Cardiac muscle cell (in vitro differentiated cells and primary cell): ENCODE measurements around the gene PNMA8A. TPM values are rescaled to one million over a fixed set of nuclear protein-coding genes. Genes with fewer than 3 reads are reported as not detected.
A peak's percentile ranks its signal among the peaks of the same experiment; 100 is the strongest.

Experiments
- DNase-seq, 2 donors: peaks; one replicate each; pipeline versions ENCODE4 v3.0.0 to v3.0.0-alpha.2; 2010 to 2017; ENCODE audit warnings: low read depth in 1 of 2, low spot score in 1 of 2
- H3K27ac ChIP-seq: fragments of 200-600 bp; sonication (generic); 2 replicates; pipeline ENCODE4 v1.5.1; 2016
- H3K27me3 ChIP-seq: fragments of 200-600 bp; sonication (generic); 2 replicates; pipeline ENCODE4 v1.6.0; 2016; ENCODE audit warnings: control low read depth
- H3K36me3 ChIP-seq: fragments of 200-600 bp; sonication (generic); 2 replicates; pipeline ENCODE4 v1.5.1; 2016; ENCODE audit warnings: control low read depth
- H3K4me1 ChIP-seq: fragments of 200-600 bp; sonication (generic); 2 replicates; pipeline ENCODE4 v1.8.1; 2017; ENCODE audit warnings: low read depth, mild to moderate bottlenecking, mixed run types
- H3K4me3 ChIP-seq: fragments of 200-600 bp; sonication (generic); 2 replicates; pipeline ENCODE4 v1.5.1; 2016; ENCODE audit warnings: mild to moderate bottlenecking
- H3K9me3 ChIP-seq: fragments of 200-600 bp; sonication (generic); 2 replicates; pipeline ENCODE4 v1.5.1; 2017; ENCODE audit warnings: low read depth, mild to moderate bottlenecking, control low read depth
- CTCF ChIP-seq: IDR thresholded peaks from 2 replicates; pipeline ENCODE4 v1.5.1; 2012; ENCODE audit warnings: low read depth, mild to moderate bottlenecking, low read length
- polyA plus RNA-seq: library from polyadenylated mRNA; unstranded; fragments of >200 nt; fragmentation: Nextera tagmentation; extraction: Ambion mirVana; gene quantifications from 2 replicates; pipeline ENCODE4 v1.2.1, GENCODE V29; 2016
- total RNA-seq: library from RNA; depleted of rRNA; stranded (reverse); fragments of >200 nt; gene quantifications from 2 replicates; pipeline ENCODE4 v1.2.3, GENCODE V29; 2016

The PNMA8A gene
- total and polyA plus RNA-seq, 2 experiments from 2014 or later = 38.3 to 67.8 TPM

GRCh38 chr19:46466536-46467196 is 4.7 kb downstream of the PNMA8A start:
- H3K27ac ChIP-seq = no peak overlapping the region
- H3K4me1 ChIP-seq = peaks cover 10% of the 10 kb centered on the region
- no peak overlapping the region for H3K4me3 ChIP-seq
- no peak for TF ChIP-seq CTCF
- peak in 1 of 2 donors; percentile 89 for DNase-seq
- H3K36me3 ChIP-seq = peaks cover 21% of the 10 kb centered on the region
- H3K27me3 ChIP-seq = no peaks in the 10 kb centered on the region
- no peaks in the 10 kb centered on the region for H3K9me3 ChIP-seq

- no peaks in the 10 kb centered on the region for H3K9me3 ChIP-seq
- no peak overlapping the region for H3K4me3 ChIP-seq
- H3K36me3 ChIP-seq = peaks cover 21% of the 10 kb centered on the region
- no peak for TF ChIP-seq CTCF
- H3K27ac ChIP-seq = no peak overlapping the region
- H3K27me3 ChIP-seq = no peaks in the 10 kb centered on the region
- H3K4me1 ChIP-seq = no peaks in the 10 kb centered on the region
- no peak for DNase-seq
These were observed 7.8 kb downstream of the PNMA8A start for GRCh38 chr19:46463516-46463915.

GRCh38 chr19:46461537-46461936 is 9.8 kb downstream of the PNMA8A start:
- Histone ChIP-seq H3K27me3 (no peaks in the 10 kb centered on the region), H3K36me3 (peaks cover 3% of the 10 kb centered on the region), H3K27ac (no peak overlapping the region), H3K9me3 (no peaks in the 10 kb centered on the region), H3K4me1 (no peaks in the 10 kb centered on the region), H3K4me3 (no peak overlapping the region)
- no peak for TF ChIP-seq CTCF
- no peak for DNase-seq

GRCh38 chr19:46460981-46461380 is 10.4 kb downstream of the PNMA8A start:
- Histone ChIP-seq H3K9me3 (no peaks in the 10 kb centered on the region), H3K27ac (no peak overlapping the region)
- TF ChIP-seq CTCF = no peak

GRCh38 chr19:46460055-46460454 is 11.3 kb downstream of the PNMA8A start:
- H3K36me3 ChIP-seq = no peaks in the 10 kb centered on the region
- H3K4me1 ChIP-seq = no peaks in the 10 kb centered on the region
- no peak overlapping the region for H3K27ac ChIP-seq
- no peak overlapping the region for H3K4me3 ChIP-seq
- no peak for DNase-seq
- no peaks in the 10 kb centered on the region for H3K9me3 ChIP-seq
- no peak for TF ChIP-seq CTCF
- no peaks in the 10 kb centered on the region for H3K27me3 ChIP-seq

More at GRCh38 chr19:46460981-46461380, 10.4 kb downstream of the PNMA8A start:
- no peaks in the 10 kb centered on the region for H3K4me1 ChIP-seq
- no peaks in the 10 kb centered on the region for H3K36me3 ChIP-seq
- no peaks in the 10 kb centered on the region for H3K27me3 ChIP-seq
- no peak for DNase-seq
- H3K4me3 ChIP-seq = no peak overlapping the region

- H3K4me1 ChIP-seq = no peaks in the 10 kb centered on the region
- no peak overlapping the region for H3K4me3 ChIP-seq
- H3K27ac ChIP-seq = no peak overlapping the region
- no peaks in the 10 kb centered on the region for H3K36me3 ChIP-seq
- no peak for DNase-seq
- H3K27me3 ChIP-seq = no peaks in the 10 kb centered on the region
- TF ChIP-seq CTCF = no peak
- no peaks in the 10 kb centered on the region for H3K9me3 ChIP-seq
These were observed 14.4 kb downstream of the PNMA8A start for GRCh38 chr19:46456930-46457329.
